NCI-H2029 (cell line): Measurements from ENCODE around the gene KRT10.
"Not testable (repeated sequence)": the region's sequence is repeated elsewhere in the genome, so short reads cannot be mapped to it uniquely, and the experiment has no call there.

Source experiments
- DNase-seq: peaks from one replicate; lab custom pipeline; 2025; lab: John Stamatoyannopoulos, UW

KRT10 gene

GRCh38 chr17:40832840-40833239, 10.4 kb upstream of the KRT10 start:
- DNase-seq: no peak

DNA sequence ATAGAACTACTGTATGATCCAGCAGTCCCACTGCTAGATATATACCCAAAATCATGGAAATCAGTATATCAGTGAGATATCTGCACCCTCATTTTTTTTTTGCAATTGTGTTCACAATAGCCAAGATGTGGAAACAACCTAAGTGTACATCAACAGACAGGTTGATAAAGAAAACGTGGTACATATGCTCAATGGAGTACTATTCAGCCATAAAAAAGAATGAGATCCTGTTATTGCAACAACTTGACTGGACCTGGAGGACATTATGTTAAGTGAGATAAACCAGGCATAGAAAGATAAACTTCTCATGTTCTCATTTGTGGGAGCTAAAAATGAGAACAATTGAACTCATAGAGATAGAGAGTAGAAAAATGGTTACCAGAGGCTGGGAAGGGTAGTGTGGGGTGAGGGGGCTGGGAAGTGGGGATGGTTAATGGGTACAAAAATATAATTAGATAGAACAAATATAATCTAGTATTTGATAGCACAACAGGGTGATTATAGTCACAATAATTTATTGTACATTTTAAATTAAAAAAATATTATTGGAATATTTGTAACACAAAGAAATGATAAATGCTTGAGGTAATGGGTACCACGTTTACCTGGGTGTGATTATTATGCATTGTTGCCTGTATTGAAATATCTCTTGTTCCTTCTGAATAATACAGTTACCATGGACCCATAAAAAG, 7.8 kb upstream of the KRT10 start:
- DNase-seq: no peak

GRCh38 chr17:40828454-40829044, 6.1 kb upstream of the KRT10 start:
- no peak for DNase-seq

- no peak for DNase-seq
Observed at GRCh38 chr17:40827746-40828453, 5.5 kb upstream of the KRT10 start.

- no peak for DNase-seq
Observed at GRCh38 chr17:40825599-40825998, 3.2 kb upstream of the KRT10 start.

DNA sequence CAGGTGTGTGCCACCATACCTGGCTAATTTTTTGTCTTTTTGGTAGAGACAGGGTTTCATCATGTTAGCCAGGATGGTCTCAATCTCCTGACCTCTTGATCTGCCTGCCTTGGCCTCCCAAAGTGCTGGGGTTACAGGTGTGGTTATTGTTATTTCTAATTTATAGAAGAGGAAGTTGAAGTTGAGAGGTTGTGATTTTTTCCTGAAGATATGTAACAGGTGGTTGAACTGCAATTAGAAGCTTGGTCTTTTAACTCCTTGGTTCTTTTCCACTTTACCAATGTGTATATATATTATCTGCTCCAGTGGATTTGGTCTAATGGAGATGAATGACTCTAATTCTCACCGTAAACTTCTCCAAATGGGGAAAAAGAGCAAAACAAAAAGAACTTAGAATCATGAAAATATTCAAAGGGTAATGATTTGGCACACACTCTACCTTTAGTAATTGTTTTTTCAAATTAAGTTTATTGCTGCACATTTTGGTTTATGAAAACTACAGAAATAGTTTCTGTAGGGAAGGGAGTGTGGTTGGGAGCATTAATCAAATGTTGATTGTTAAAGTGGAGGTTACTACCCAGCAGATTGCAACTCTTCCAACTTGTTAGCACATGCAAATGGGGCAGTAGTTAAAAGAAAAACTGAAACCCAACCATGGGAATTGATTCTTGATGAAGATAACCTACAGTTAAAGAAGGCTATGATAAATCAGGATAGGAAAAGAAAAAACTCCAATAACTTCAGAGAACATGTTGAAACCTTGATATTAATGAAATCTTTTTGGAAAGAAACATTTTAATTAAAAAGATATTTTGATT, 1.8 kb upstream of the KRT10 start:
- no peak for DNase-seq

- no peak for DNase-seq
Observed at GRCh38 chr17:40821536-40821935, 878 bp downstream of the KRT10 start.

DNA sequence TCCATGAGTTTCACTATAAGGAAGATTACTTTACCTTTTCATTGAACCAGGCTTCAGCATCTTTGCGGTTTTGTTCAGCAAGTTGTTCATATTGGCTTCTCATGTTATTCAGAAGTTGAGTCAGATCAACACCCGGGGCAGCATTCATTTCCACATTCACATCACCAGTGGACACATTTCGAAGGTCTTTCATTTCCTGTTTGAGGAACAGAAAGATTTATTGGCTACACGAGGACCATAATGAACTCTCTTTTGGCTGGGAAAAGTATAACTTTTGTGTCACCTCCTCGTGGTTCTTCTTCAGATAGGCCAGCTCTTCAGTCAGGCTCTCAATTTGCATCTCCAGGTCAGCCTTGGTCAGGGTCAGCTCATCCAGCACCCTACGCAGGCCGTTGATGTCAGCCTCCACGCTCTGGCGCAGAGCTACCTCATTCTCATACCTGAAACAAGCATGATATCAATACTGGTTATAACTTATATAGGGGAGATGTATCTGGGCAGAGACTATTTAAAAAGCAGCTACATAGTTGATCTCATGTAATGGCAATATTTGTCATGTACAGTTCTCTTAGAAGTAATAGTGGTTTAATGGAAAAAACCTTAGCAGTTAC, 2.1 kb downstream of the KRT10 start:
- no peak for DNase-seq

- no peak for DNase-seq
Observed at GRCh38 chr17:40819528-40820125, 2.8 kb downstream of the KRT10 start.

- DNase-seq: peak; percentile 58
Observed at GRCh38 chr17:40818733-40819527, 3.5 kb downstream of the KRT10 start.

DNA sequence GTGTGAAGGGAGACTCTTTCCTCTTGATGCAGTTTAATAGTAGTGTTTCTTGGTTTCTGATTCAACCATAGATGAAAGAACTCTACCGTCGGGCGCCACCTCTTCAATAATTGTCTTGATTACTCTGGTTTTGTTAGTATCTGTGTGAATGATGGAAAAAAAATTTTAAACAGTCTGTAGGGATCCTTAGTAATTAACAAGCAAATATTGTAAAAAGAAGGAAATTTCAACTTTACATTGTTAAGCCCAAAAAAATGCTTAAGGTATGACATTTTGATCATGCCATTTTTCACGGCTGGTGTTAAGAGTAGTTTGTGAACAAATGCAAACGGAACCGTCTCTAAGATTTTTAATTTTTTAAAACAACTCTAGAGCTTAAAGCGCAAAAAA, 4.1 kb downstream of the KRT10 start:
- no peak for DNase-seq

DNA sequence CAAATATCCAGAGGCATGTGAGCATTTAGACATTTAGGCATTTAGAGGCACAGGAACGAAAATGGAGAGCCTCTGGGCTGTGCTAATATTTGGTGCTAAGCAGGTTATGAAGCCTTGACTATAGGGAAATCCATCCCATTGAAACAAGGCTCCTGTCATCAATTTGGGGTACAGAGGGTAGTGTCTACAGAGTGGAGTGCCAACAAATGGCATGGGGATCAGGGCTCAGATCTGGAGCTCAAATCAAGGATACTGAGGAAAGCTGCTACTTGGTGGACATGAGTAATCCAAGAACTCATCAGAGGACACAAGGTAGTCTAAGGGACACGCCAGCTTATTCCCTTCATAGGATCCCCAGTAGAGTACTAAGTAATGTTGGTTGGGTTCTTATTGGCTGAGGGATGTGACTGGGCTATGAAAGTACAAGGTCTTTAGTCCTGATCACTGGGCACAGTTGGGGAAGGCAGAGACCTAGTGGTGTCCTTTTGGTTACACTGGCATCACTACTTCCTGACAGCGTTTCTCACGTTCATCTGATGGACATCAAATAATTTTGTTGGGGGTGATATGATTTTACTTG, 5.2 kb downstream of the KRT10 start:
- no peak for DNase-seq

DNA sequence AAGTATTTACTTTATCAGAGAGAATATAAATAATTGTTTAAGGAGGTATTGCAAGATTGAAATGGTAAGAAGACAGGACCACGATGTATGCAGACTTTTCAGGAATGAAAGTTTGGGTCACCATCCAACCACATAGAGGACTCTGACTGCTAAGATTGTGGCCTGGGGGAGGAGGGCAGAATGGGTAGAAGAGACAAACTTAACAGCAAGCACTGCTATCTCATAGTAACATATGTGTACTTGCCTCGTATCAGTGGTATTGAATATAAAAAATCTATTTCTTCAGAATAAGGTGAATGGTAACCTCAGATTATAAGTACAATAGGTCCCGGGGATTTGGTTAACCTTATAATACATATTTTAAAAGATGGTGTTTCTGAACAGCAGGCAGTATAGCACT, 5.8 kb downstream of the KRT10 start:
- DNase-seq: no peak

- no peak for DNase-seq
Observed at GRCh38 chr17:40815381-40815780, 7.0 kb downstream of the KRT10 start.

DNA sequence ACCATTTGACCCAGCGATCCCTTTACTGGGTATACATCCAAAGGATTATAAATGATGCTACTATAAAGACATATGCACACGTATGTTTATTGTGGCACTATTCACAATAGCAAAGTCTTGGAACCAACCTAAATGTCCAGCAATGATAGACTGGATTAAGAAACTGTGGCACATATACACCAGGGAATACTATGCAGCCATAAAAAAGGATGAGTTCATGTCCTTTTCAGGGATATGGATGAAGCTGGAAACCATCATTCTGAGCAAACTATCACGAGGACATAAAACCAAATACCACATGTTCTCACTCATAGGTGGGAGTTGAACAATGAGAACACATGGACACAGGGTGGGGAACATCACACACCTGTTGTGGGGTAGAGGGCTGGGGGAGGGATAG, 7.8 kb downstream of the KRT10 start:
- DNase-seq: not testable (repeated sequence)

DNA sequence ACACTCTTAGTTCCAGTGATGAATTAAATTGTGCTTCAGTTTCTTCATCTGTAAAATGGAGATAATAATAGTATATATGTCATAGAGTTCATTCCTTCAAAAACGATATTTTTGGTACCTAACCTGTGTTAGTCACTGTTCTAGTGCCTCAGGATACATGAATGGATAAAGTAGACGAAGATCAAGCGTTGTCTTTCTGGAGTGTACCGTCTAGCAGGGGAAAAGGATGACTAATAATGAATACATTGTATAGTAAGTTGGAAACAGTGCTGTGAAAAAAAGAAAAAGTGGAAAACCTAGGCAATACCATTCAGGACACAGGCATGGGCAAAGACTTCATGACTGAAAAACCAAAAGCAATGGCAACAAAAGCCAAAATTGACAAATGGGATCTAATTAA, 8.6 kb downstream of the KRT10 start:
- no peak for DNase-seq

GRCh38 chr17:40812639-40813038, 9.8 kb downstream of the KRT10 start:
- no peak for DNase-seq

DNA sequence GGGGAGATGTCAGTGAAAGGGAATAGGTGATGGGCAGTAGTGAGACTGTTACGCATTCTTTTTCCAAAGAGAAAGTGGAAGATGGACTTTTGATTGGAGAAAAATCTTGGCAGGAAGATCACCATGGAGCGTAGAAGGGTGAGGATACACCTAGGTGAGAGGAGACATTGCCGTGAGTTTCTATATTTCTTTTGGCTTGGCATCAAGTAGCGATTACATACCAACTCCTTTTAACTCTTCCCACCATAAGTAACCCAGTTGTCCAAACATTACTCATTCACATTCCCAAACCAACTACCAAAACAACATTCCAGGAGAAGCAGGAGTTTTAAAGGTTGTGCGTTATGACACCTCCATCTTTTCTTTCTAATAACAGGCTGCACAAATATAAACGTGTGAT, 11.9 kb downstream of the KRT10 start:
- no peak for DNase-seq

- DNase-seq: no peak
Observed at GRCh38 chr17:40809721-40810421, 12.5 kb downstream of the KRT10 start.

GRCh38 chr17:40806131-40806530, 16.3 kb downstream of the KRT10 start:
- no peak for DNase-seq
